ENCODE measurements around the gene STK17B. TPM values are rescaled to one million over a fixed set of nuclear protein-coding genes. Genes with fewer than 3 reads are reported as not detected.

Gene STK17B
- polyA plus RNA-seq, 1 donor (not counting 4 experiments of a cell fraction or from before 2014, with no cell fraction given) = 11.0 TPM

DNA sequence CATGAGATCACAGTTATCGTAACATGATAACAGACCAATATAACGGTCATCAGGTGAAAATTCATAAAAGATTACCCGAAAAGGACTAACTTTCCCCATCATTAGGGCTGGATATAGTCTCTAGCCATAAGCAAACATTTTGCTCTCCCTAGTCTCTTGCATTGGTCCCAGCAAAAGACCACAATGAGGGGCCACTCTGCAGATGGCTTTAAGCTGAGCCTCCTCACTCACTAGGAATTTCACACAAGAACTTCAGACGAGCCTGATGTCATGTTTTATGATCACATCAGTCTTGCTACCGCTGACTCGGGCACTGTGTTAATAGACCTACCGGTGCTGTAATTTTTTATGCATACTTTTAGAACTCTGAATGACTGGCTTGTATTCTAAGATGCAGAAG, 35.2 kb downstream of the STK17B start:
- no peaks in the 10 kb centered on the region for H4K20me1 ChIP-seq (ENCODE audit: control insufficient read depth, extremely low read depth, insufficient read depth, low read length)
- H3K4me1 ChIP-seq (ENCODE audit: control insufficient read depth, extremely low read depth, insufficient read depth, low read length) = peaks cover 3% of the 10 kb centered on the region
- no peak overlapping the region for H3K9ac ChIP-seq (ENCODE audit: control insufficient read depth, extremely low read depth, insufficient read depth, low read length)
- H3K36me3 ChIP-seq (ENCODE audit: control insufficient read depth in 2 of 2, extremely low read depth in 1 of 2, insufficient read depth in 2 of 2, low read length in 2 of 2) = peaks cover 0 to 7% of the 10 kb centered on the region in 2 experiments
- H3K9me3 ChIP-seq (ENCODE audit: control insufficient read depth, low read depth, low read length) = peaks cover 3% of the 10 kb centered on the region
- no peaks in the 10 kb centered on the region for H3K9me1 ChIP-seq (ENCODE audit: control insufficient read depth, extremely low read depth, insufficient read depth, low read length)
- H3K4me2 ChIP-seq (ENCODE audit: control insufficient read depth, extremely low read depth, insufficient read depth, low read depth, low read length) = no peak overlapping the region
- H3K27me3 ChIP-seq (ENCODE audit: control insufficient read depth, extremely low read depth, insufficient read depth, low read length) = no peaks in the 10 kb centered on the region
- no peak overlapping the region for H3K27ac ChIP-seq (ENCODE audit: control insufficient read depth, insufficient read depth, low read length)
- H3K79me2 ChIP-seq (ENCODE audit: control insufficient read depth, insufficient read depth, low read length) = no peaks in the 10 kb centered on the region
- dilution Hi-C loops (cut with MboI; ENCODE audit: extremely low pct_ligation_motif_present, low sequenced_read_pairs) = no loop called here
- FAIRE-seq (no peak), DNase-seq (ENCODE audit: low read depth, low spot score) (no peak)
- no peak overlapping the region for H2AFZ ChIP-seq (ENCODE audit: control insufficient read depth, low read length)
- TF ChIP-seq, protein P1, sequence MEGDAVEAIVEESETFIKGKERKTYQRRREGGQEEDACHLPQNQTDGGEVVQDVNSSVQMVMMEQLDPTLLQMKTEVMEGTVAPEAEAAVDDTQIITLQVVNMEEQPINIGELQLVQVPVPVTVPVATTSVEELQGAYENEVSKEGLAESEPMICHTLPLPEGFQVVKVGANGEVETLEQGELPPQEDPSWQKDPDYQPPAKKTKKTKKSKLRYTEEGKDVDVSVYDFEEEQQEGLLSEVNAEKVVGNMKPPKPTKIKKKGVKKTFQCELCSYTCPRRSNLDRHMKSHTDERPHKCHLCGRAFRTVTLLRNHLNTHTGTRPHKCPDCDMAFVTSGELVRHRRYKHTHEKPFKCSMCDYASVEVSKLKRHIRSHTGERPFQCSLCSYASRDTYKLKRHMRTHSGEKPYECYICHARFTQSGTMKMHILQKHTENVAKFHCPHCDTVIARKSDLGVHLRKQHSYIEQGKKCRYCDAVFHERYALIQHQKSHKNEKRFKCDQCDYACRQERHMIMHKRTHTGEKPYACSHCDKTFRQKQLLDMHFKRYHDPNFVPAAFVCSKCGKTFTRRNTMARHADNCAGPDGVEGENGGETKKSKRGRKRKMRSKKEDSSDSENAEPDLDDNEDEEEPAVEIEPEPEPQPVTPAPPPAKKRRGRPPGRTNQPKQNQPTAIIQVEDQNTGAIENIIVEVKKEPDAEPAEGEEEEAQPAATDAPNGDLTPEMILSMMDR (optimal IDR thresholded peaks at IDR 0.05 in 1 of 3, IDR thresholded peaks at IDR 0.05 in 1 of 3, conservative IDR thresholded peaks at IDR 0.05 in 1 of 3; ENCODE audit: extremely low read depth in 1 of 3, insufficient read depth in 2 of 3, low read length in 3 of 3) = no peak
- TF ChIP-seq EZH2 (IDR thresholded peaks at IDR 0.05; ENCODE audit: low read length) = no peak
- H3K4me3 ChIP-seq (ENCODE audit: control insufficient read depth in 2 of 3, extremely low read depth in 1 of 3, insufficient read depth in 2 of 3, low read depth in 1 of 3, low read length in 3 of 3) = no peak overlapping the region

- H3K27ac ChIP-seq (ENCODE audit: control insufficient read depth, insufficient read depth, low read length) = no peak overlapping the region
- no peaks in the 10 kb centered on the region for H3K79me2 ChIP-seq (ENCODE audit: control insufficient read depth, insufficient read depth, low read length)
- H3K9ac ChIP-seq (ENCODE audit: control insufficient read depth, extremely low read depth, insufficient read depth, low read length) = no peak overlapping the region
- peaks cover 9% of the 10 kb centered on the region for H3K9me3 ChIP-seq (ENCODE audit: control insufficient read depth, low read depth, low read length)
- no peaks in the 10 kb centered on the region for H3K27me3 ChIP-seq (ENCODE audit: control insufficient read depth, extremely low read depth, insufficient read depth, low read length)
- peaks cover 0 to 2% of the 10 kb centered on the region in 2 experiments for H3K36me3 ChIP-seq (ENCODE audit: control insufficient read depth in 2 of 2, extremely low read depth in 1 of 2, insufficient read depth in 2 of 2, low read length in 2 of 2)
- dilution Hi-C loops (cut with MboI; ENCODE audit: extremely low pct_ligation_motif_present, low sequenced_read_pairs) = no loop called here
- no peaks in the 10 kb centered on the region for H3K9me1 ChIP-seq (ENCODE audit: control insufficient read depth, extremely low read depth, insufficient read depth, low read length)
- no peak overlapping the region for H3K4me3 ChIP-seq (ENCODE audit: control insufficient read depth in 2 of 3, extremely low read depth in 1 of 3, insufficient read depth in 2 of 3, low read depth in 1 of 3, low read length in 3 of 3)
- H2AFZ ChIP-seq (ENCODE audit: control insufficient read depth, low read length) = no peak overlapping the region
- DNase-seq (ENCODE audit: low read depth, low spot score) (no peak), FAIRE-seq (peak; percentile 46)
- no peak for TF ChIP-seq EZH2 (IDR thresholded peaks at IDR 0.05; ENCODE audit: low read length)
- TF ChIP-seq, protein P1 (optimal IDR thresholded peaks at IDR 0.05 in 1 of 3, IDR thresholded peaks at IDR 0.05 in 1 of 3, conservative IDR thresholded peaks at IDR 0.05 in 1 of 3; ENCODE audit: extremely low read depth in 1 of 3, insufficient read depth in 2 of 3, low read length in 3 of 3) = no peak
- no peaks in the 10 kb centered on the region for H3K4me1 ChIP-seq (ENCODE audit: control insufficient read depth, extremely low read depth, insufficient read depth, low read length)
- no peak overlapping the region for H3K4me2 ChIP-seq (ENCODE audit: control insufficient read depth, extremely low read depth, insufficient read depth, low read depth, low read length)
- H4K20me1 ChIP-seq (ENCODE audit: control insufficient read depth, extremely low read depth, insufficient read depth, low read length) = no peaks in the 10 kb centered on the region
These were observed 39.1 kb downstream of the STK17B start for GRCh38 chr2:196131949-196132925.

Data from keratinocyte (primary cell).